ENCODE results near the gene RNF208. TPM values are rescaled to one million over a fixed set of nuclear protein-coding genes. Genes with fewer than 3 reads are reported as not detected.

RNF208 gene
- total and polyA plus RNA-seq, 12 donors: 1.1 to 90.5 (median 12.1) TPM

DNA sequence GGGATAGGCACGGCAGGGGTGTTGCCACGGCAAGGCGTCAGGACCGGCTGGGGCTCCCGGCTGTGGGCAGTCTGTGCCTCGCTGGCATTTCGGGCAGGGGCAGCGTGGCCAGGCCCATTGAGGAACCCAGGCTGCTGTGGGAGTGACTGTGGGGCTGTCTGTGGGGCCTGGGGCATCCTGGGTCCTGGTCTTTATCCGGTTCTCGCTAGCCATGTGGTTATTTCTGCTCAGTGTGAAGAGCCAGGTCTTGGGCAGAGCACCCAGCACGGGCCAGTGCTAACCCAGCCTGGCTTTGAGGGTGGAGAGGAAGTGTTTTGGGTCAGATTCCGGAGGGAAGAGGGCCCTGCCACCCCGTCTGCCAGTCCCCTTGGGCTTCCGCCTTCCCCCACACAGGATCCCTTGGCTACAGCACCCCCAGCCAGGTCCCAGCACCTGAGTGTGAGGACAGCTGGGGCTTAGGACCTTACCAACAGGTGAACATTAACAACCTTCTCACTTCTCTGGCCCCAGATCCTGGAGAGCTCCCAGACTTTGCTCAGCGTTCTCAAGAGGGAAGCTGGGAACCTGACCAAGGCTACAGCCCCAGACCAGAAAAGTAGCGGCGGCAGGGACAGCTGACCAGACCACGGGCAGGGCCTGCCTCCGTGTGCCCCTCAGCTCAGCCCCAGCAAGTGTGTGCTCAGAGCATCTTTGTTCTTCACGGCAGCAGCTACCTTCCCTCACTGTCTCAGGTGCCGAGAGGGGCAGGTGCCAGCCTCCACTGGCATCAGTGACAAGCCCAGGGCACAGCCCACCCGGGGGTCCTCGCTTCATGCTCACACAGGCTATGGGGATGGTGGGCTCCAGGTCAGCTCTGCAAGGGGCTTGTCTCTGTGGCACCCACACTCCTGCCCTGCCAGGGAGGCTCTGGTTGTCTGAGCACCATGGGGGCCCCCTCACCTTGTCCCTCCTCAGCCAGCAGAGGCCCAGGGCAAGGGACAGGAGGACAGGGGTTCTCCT is 32.4 kb downstream of the RNF208 start:
- Histone ChIP-seq H3K36me3 (replicated peaks in 1 of 2) (peaks cover 0 to 40% of the 10 kb centered on the region in 2 donors), H3K4me1 (replicated peaks in 1 of 2) (peaks cover 20 to 32% of the 10 kb centered on the region in 2 donors), H3K27ac (peak overlapping the region; percentile 74 to 98 (median 91)), H3K4me3 (peak overlapping the region in 3 of 4 donors; percentile 62 to 82 (median 70)), H3K9me3 (replicated peaks in 1 of 3) (no peaks in the 10 kb centered on the region), H3K27me3 (no peaks in the 10 kb centered on the region)
- intact Hi-C loops (cut with DNase I): no loop called here
- DNase-seq: no peak
- TF ChIP-seq, protein P1, sequence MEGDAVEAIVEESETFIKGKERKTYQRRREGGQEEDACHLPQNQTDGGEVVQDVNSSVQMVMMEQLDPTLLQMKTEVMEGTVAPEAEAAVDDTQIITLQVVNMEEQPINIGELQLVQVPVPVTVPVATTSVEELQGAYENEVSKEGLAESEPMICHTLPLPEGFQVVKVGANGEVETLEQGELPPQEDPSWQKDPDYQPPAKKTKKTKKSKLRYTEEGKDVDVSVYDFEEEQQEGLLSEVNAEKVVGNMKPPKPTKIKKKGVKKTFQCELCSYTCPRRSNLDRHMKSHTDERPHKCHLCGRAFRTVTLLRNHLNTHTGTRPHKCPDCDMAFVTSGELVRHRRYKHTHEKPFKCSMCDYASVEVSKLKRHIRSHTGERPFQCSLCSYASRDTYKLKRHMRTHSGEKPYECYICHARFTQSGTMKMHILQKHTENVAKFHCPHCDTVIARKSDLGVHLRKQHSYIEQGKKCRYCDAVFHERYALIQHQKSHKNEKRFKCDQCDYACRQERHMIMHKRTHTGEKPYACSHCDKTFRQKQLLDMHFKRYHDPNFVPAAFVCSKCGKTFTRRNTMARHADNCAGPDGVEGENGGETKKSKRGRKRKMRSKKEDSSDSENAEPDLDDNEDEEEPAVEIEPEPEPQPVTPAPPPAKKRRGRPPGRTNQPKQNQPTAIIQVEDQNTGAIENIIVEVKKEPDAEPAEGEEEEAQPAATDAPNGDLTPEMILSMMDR (IDR thresholded peaks at IDR 0.05): no peak
- TF ChIP-seq POLR2A (IDR thresholded peaks at IDR 0.05): no peak
- WGBS, 4 donors: 20 to 44% (median 26%) methylated on average over 8 to 23 of the region's 23 CpGs

DNA sequence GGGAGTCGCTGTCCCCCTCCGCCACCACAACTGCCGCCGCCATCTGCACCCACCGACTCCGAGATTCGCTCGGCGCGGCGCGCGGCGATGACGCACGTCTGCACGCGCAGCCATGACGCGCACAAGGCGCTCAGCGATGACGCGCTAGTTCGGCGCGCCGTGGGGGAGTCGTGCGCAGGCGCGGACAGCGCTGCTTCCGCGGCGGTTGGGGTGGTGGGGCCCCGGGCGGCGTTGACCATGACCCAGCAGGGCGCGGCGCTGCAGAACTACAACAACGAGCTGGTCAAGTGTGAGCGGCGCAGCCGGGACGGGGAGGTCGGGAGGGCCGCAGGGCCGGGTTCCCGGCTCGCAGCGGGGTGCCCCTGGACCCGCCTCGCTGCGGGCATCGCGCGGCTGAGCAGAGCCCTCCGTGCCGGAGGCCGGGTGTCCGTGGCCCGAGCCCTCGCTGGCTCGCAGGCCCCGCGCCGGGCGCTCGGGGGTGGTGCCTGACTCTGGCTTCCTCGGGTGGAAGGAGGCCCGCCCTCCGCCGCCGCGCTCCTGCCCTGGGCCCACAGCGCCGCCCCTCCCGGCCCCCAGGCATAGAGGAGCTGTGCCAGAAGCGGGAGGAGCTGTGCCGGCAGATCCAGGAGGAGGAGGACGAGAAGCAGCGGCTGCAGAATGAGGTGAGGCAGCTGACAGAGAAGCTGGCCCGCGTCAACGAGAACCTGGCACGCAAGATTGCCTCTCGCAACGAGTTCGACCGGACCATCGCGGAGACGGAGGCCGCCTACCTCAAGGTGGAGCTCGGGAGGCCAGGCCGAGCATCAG is 33.3 kb downstream of the RNF208 start, which contains the start of the genes ANAPC2 and SSNA1:
Gene ANAPC2, minus strand, starts transcription at position 71 of the 807 bp plus-strand sequence. Its CDS starts 28 bp downstream, at position 43.
Gene SSNA1, plus strand, starts transcription at position 187 of the 807 bp plus-strand sequence. Its CDS starts 51 bp downstream, at position 238.
- Histone ChIP-seq H3K27ac (peak within 1 kb of the TSS; percentile 74 to 98 (median 91)), H3K36me3 (replicated peaks in 1 of 2) (peaks cover 0 to 43% of the 10 kb centered on the region in 2 donors), H3K4me3 (peak within 1 kb of the TSS; percentile 62 to 82 (median 76)), H3K27me3 (no peaks in the 10 kb centered on the region), H3K9me3 (replicated peaks in 1 of 3) (no peaks in the 10 kb centered on the region), H3K4me1 (replicated peaks in 1 of 2) (peaks cover 20 to 32% of the 10 kb centered on the region in 2 donors)
- peak; percentile 79 to 89 for TF ChIP-seq POLR2A (IDR thresholded peaks at IDR 0.05)
- TF ChIP-seq, protein P1 (IDR thresholded peaks at IDR 0.05): peak in 3 of 6 experiments; percentile 6 to 32 (median 24)
- DNase-seq: peak; percentile 91 to 96 (median 93)
- intact Hi-C loops (cut with DNase I): no loop called here
- WGBS, 4 donors: 0 to 1% (median 0%) methylated on average over 14 to 98 of the region's 98 CpGs

DNA sequence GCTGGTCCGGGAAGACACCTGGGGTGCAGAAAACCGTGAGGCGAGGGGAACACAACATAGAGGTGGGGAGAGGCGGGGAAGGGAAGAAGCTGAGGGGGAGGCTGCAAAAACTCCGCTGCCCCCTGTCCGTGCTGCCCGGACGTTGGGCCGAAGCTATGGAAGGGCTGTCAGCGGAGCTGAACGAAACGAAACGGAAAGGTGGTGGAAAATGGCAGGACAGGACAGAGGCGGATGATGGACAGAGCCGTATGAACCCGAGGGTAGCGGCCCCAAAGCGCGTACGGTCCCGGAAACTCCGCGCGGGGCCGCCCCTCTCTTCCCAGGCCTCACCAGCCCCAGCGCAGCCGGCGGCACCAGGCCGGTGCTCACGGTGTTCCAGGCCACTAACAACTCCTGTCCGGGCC is 34.0 kb downstream of the RNF208 start:
- Histone ChIP-seq H3K4me1 (replicated peaks in 1 of 2) (peaks cover 20 to 32% of the 10 kb centered on the region in 2 donors), H3K4me3 (peak overlapping the region; percentile 62 to 82 (median 76)), H3K36me3 (replicated peaks in 1 of 2) (peaks cover 0 to 49% of the 10 kb centered on the region in 2 donors), H3K27me3 (no peaks in the 10 kb centered on the region), H3K9me3 (replicated peaks in 1 of 3) (no peaks in the 10 kb centered on the region), H3K27ac (peak overlapping the region; percentile 74 to 98 (median 91))
- DNase-seq: no peak
- intact Hi-C loops (cut with DNase I): no loop called here
- 0 to 1% (median 0%) methylated on average over 13 to 31 of the region's 31 CpGs for WGBS, 4 donors
- no peak for TF ChIP-seq POLR2A (IDR thresholded peaks at IDR 0.05)
- TF ChIP-seq, protein P1 (IDR thresholded peaks at IDR 0.05): no peak

All from adrenal gland (tissue), 12 donors.